Peyer's patch (tissue), 4 donors: ENCODE results near the gene FANCE. TPM values are rescaled to one million over a fixed set of nuclear protein-coding genes. Genes with fewer than 3 reads are reported as not detected.

ENCODE experiments used
- DNase-seq, 3 donors: peaks; one replicate each; pipeline ENCODE4 v3.0.0-alpha.2; 2017 to 2019
- H3K27ac ChIP-seq, 4 donors: fragments of 200-600 bp; sonication (generic); one replicate each; pipeline ENCODE4 v1.5.1; 2016 to 2019
- H3K27me3 ChIP-seq, 2 donors: fragments of 200-600 bp; sonication (generic); one replicate each; pipeline ENCODE4 v1.5.1; 2019
- H3K36me3 ChIP-seq, 3 donors: fragments of 200-600 bp; sonication (generic); one replicate each; pipeline ENCODE4 v1.5.1; 2016 to 2019
- H3K4me1 ChIP-seq, 4 donors: fragments of 200-600 bp; sonication (generic); one replicate each; pipeline ENCODE4 v1.5.1; 2016 to 2019
- H3K4me3 ChIP-seq, 4 donors: fragments of 200-600 bp; sonication (generic); 1 replicate in 3 of 4; 2 replicates in 1 of 4; pipeline ENCODE4 v1.5.1; 2016 to 2019; ENCODE audit warnings: mild to moderate bottlenecking in 1 of 4
- H3K9me3 ChIP-seq, 4 donors: fragments of 200-600 bp; sonication (generic); one replicate each; pipeline ENCODE4 v1.5.1; 2016 to 2019; ENCODE audit warnings: mild to moderate bottlenecking in 1 of 4
- CTCF ChIP-seq, 6 experiments: fragments of 450-650 bp in 4 of 6; fragments of 200-600 bp in 2 of 6; sonication (generic) in 1 of 6; IDR thresholded peaks; one replicate each; pipeline ENCODE4 v1.5.1; 2017 to 2019; ENCODE audit warnings: antibody characterized with exemption in 6 of 6, mild to moderate bottlenecking in 3 of 6, moderate library complexity in 1 of 6
- POLR2A ChIP-seq, 2 donors: fragments of 450-650 bp; IDR thresholded peaks; one replicate each; pipeline ENCODE4 v1.5.1; 2017; ENCODE audit warnings: antibody characterized with exemption in 2 of 2, mild to moderate bottlenecking in 2 of 2, moderate library complexity in 2 of 2
- total RNA-seq, 4 donors: library from RNA; depleted of rRNA; stranded (reverse); fragments of >200 nt; gene quantifications; one replicate each; pipeline ENCODE4 v1.1.0, GENCODE V29; 2016

Gene FANCE
- total RNA-seq, 4 donors from 2014 or later, result 1.8 to 7.4 (median 4.2) TPM

GRCh38 chr6:35469751-35470662 lies 17.9 kb downstream of the FANCE start:
- Histone ChIP-seq H3K36me3 (peaks cover 0 to 42% (median 0%) of the 10 kb centered on the region in 3 donors), H3K9me3 (no peaks in the 10 kb centered on the region), H3K4me1 (peaks cover 0 to 43% (median 3%) of the 10 kb centered on the region in 4 donors), H3K27ac (peak overlapping the region; percentile 80 to 94 (median 90)), H3K4me3 (peak overlapping the region; percentile 55 to 86 (median 73)), H3K27me3 (no peaks in the 10 kb centered on the region)
- no peak for TF ChIP-seq POLR2A (IDR thresholded peaks at IDR 0.05)
- no peak for TF ChIP-seq CTCF (IDR thresholded peaks at IDR 0.05)
- DNase-seq, result no peak

- TF ChIP-seq CTCF (IDR thresholded peaks at IDR 0.05), result no peak
- no peak for TF ChIP-seq POLR2A (IDR thresholded peaks at IDR 0.05)
- Histone ChIP-seq H3K27ac (peak overlapping the region in 3 of 4 donors; percentile 46 to 94 (median 87)), H3K4me3 (no peak overlapping the region), H3K4me1 (peaks cover 0 to 43% (median 3%) of the 10 kb centered on the region in 4 donors), H3K9me3 (no peaks in the 10 kb centered on the region), H3K36me3 (peaks cover 0 to 49% (median 0%) of the 10 kb centered on the region in 3 donors), H3K27me3 (no peaks in the 10 kb centered on the region)
- no peak for DNase-seq
Observed at GRCh38 chr6:35470663-35471120, 18.6 kb downstream of the FANCE start.

GRCh38 chr6:35471836-35472345 lies 19.8 kb downstream of the FANCE start:
- peaks cover 0 to 58% (median 0%) of the 10 kb centered on the region in 3 donors for H3K36me3 ChIP-seq
- no peaks in the 10 kb centered on the region for H3K9me3 ChIP-seq
- H3K27ac ChIP-seq, result peak overlapping the region in 2 of 4 donors; percentile 9 to 46
- H3K4me1 ChIP-seq, result peaks cover 0 to 43% (median 3%) of the 10 kb centered on the region in 4 donors
- H3K27me3 ChIP-seq, result no peaks in the 10 kb centered on the region
- DNase-seq, result no peak
- no peak for TF ChIP-seq CTCF (IDR thresholded peaks at IDR 0.05)
- TF ChIP-seq POLR2A (IDR thresholded peaks at IDR 0.05), result no peak
- H3K4me3 ChIP-seq, result no peak overlapping the region

- no peak overlapping the region for H3K27ac ChIP-seq
- H3K4me1 ChIP-seq, result peaks cover 0 to 37% (median 3%) of the 10 kb centered on the region in 4 donors
- H3K4me3 ChIP-seq, result no peak overlapping the region
- TF ChIP-seq POLR2A (IDR thresholded peaks at IDR 0.05) (no peak), CTCF (IDR thresholded peaks at IDR 0.05) (no peak)
- H3K27me3 ChIP-seq, result no peaks in the 10 kb centered on the region
- no peak for DNase-seq
- H3K36me3 ChIP-seq, result peaks cover 0 to 70% (median 0%) of the 10 kb centered on the region in 3 donors
- H3K9me3 ChIP-seq, result no peaks in the 10 kb centered on the region
Observed at GRCh38 chr6:35473075-35473849, 21.1 kb downstream of the FANCE start.

- H3K4me1 ChIP-seq, result peaks cover 0 to 37% (median 3%) of the 10 kb centered on the region in 4 donors
- H3K27ac ChIP-seq, result no peak overlapping the region
- no peak for DNase-seq
- peaks cover 0 to 73% (median 0%) of the 10 kb centered on the region in 3 donors for H3K36me3 ChIP-seq
- no peaks in the 10 kb centered on the region for H3K27me3 ChIP-seq
- no peaks in the 10 kb centered on the region for H3K9me3 ChIP-seq
- TF ChIP-seq CTCF (IDR thresholded peaks at IDR 0.05) (no peak), POLR2A (IDR thresholded peaks at IDR 0.05) (no peak)
- H3K4me3 ChIP-seq, result no peak overlapping the region
Observed at GRCh38 chr6:35473850-35474130, 21.7 kb downstream of the FANCE start.
